ENCODE measurements around the gene PLCB4.

DNA sequence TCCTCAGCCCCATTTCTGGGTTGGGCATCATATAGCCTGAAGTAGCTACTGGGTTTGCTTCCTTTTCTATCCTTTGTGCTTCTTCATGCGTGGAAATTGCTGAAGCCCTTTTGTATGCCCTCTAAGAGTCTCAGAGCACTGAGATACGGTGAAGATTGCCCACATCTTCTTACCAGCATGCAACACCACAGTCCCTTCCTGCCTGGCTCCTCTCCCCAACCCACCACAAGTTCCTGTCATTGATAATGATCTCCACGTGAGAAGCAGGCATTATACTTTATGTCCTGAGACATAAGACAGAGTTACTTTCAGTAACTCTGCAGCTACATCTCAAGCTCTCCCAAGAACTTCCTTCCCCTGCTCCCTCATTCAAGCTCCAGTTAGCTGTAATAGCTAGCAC is 15.8 kb upstream of the PLCB4 start:
- TF ChIP-seq, protein P1, sequence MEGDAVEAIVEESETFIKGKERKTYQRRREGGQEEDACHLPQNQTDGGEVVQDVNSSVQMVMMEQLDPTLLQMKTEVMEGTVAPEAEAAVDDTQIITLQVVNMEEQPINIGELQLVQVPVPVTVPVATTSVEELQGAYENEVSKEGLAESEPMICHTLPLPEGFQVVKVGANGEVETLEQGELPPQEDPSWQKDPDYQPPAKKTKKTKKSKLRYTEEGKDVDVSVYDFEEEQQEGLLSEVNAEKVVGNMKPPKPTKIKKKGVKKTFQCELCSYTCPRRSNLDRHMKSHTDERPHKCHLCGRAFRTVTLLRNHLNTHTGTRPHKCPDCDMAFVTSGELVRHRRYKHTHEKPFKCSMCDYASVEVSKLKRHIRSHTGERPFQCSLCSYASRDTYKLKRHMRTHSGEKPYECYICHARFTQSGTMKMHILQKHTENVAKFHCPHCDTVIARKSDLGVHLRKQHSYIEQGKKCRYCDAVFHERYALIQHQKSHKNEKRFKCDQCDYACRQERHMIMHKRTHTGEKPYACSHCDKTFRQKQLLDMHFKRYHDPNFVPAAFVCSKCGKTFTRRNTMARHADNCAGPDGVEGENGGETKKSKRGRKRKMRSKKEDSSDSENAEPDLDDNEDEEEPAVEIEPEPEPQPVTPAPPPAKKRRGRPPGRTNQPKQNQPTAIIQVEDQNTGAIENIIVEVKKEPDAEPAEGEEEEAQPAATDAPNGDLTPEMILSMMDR (IDR thresholded peaks at IDR 0.05) = no peak
- TF ChIP-seq POLR2AphosphoS5 (IDR thresholded peaks at IDR 0.05) (no peak), POLR2A (IDR thresholded peaks at IDR 0.05) (no peak)
